Endothelial cell (in vitro differentiated cells): ENCODE data around the gene ACSL6. TPM values are rescaled to one million over a fixed set of nuclear protein-coding genes. Genes with fewer than 3 reads are reported as not detected.

Experiments used
- DNase-seq: peaks from one replicate; pipeline ENCODE4 v3.0.0; 2021; ENCODE audit warnings: low spot score
- H3K27ac Mint-ChIP-seq: one replicate; pipeline ENCODE4 v1.8.0; 2021; ENCODE audit warnings: mixed read lengths, inconsistent platforms; ENCODE audit not compliant: unreplicated experiment
- H3K27me3 Mint-ChIP-seq: one replicate; pipeline ENCODE4 v1.8.0; 2021; ENCODE audit warnings: mild to moderate bottlenecking, moderate library complexity, mixed read lengths, inconsistent platforms; ENCODE audit not compliant: unreplicated experiment
- H3K36me3 Mint-ChIP-seq: one replicate; pipeline ENCODE4 v1.8.0; 2021; ENCODE audit warnings: mild to moderate bottlenecking, low read depth, mixed read lengths, inconsistent platforms; ENCODE audit not compliant: unreplicated experiment
- H3K4me1 Mint-ChIP-seq: one replicate; pipeline ENCODE4 v1.8.0; 2021; ENCODE audit warnings: mild to moderate bottlenecking, mixed read lengths, inconsistent platforms; ENCODE audit not compliant: unreplicated experiment
- H3K4me3 Mint-ChIP-seq: one replicate; pipeline ENCODE4 v1.8.0; 2021; ENCODE audit warnings: mild to moderate bottlenecking, mixed read lengths, inconsistent platforms; ENCODE audit not compliant: unreplicated experiment
- H3K9me3 Mint-ChIP-seq: one replicate; pipeline ENCODE4 v1.8.0; 2021; ENCODE audit warnings: mixed read lengths, inconsistent platforms; ENCODE audit not compliant: unreplicated experiment
- CTCF ChIP-seq: fragments of 200-600 bp; sonication (generic); IDR thresholded peaks from one replicate; pipeline ENCODE4 v1.5.0; 2021; ENCODE audit warnings: antibody characterized with exemption; ENCODE audit not compliant: unreplicated experiment
- total RNA-seq: library from RNA; stranded (reverse); fragmentation: NEBNext Ultra II Directional; extraction: Animal tissue kit (Norgen Biotek cat#: 25700); gene quantifications from one replicate; pipeline ENCODE4 v1.2.1, GENCODE V29; 2021; ENCODE audit not compliant: unreplicated experiment

The ACSL6 gene
- total RNA-seq, 1 donor from 2014 or later, result 0.80 TPM

- Mint-ChIP-seq H3K36me3 (no peaks in the 10 kb centered on the region), H3K27ac (no peak overlapping the region), H3K4me3 (no peak overlapping the region), H3K4me1 (peaks cover 19% of the 10 kb centered on the region), H3K27me3 (peaks cover 22% of the 10 kb centered on the region), H3K9me3 (no peaks in the 10 kb centered on the region)
- peak; percentile 76 for TF ChIP-seq CTCF
- peak; percentile 88 for DNase-seq
Measured at GRCh38 chr5:132007399-132008162, 3.9 kb downstream of the ACSL6 start.

DNA sequence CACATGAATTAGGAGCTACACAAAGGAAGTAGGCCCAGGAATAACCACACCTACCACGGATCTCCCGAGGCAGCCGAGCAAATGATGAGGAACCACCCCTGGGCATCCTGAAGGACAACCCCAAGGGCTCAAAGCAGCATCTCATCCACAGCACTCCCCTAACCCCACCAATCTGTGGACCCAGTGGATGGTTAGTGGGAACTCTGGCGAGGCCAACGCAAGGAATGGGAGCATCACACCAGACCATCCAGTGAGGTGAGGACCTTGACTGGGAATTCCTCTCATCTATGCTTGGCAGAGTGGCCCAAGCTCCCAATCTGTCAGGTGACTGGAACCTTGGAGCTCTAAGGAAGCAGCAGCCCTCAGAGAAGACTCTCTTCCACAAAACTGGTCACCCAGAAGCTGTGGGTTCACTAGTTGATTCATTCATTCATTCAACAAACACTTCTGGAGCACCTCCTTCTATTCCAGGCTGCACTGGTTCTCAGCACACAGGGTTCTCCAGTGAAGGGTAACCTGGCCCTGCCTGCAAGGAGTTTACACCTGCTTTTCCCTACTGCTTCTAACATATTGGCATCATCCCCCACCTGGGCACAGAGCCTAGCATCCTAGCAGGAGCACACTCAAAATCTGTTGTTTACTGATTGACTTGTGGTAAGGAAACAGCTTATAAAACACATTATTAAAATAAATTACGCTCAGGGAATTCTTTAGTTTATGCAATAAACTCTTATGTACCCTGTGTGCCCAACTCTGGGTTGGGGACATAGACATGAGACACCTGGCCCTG, 4.9 kb downstream of the ACSL6 start:
- Mint-ChIP-seq H3K4me1 (peaks cover 25% of the 10 kb centered on the region), H3K27me3 (peaks cover 23% of the 10 kb centered on the region), H3K4me3 (no peak overlapping the region), H3K9me3 (no peaks in the 10 kb centered on the region), H3K36me3 (no peaks in the 10 kb centered on the region), H3K27ac (no peak overlapping the region)
- no peak for TF ChIP-seq CTCF
- no peak for DNase-seq

DNA sequence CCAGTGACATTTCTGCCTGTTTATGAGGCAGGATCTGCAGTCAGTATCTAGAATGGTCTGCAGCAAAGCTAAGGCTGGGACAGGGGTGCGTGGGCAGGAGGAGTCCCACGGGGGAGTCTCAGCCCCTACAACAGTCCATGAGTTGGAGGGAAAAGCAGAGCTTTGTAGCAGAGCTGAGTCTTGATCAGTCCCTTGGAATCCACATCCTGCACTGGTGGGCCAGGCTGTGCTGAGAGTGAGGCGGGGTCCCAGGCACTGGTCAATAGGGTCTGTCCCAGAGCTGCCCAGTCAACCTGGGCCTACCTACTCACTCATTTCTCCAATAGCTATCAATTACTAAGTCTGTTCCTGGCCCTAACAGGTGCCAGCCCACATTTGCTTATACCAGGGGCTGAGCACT, 5.9 kb downstream of the ACSL6 start:
- Mint-ChIP-seq H3K9me3 (no peaks in the 10 kb centered on the region), H3K36me3 (no peaks in the 10 kb centered on the region), H3K4me3 (no peak overlapping the region), H3K27me3 (peaks cover 16% of the 10 kb centered on the region), H3K27ac (no peak overlapping the region), H3K4me1 (peaks cover 29% of the 10 kb centered on the region)
- no peak for DNase-seq
- TF ChIP-seq CTCF, result no peak

GRCh38 chr5:132003982-132004381, 7.5 kb downstream of the ACSL6 start:
- H3K4me3 Mint-ChIP-seq, result no peak overlapping the region

More at GRCh38 chr5:132003982-132004381, 7.5 kb downstream of the ACSL6 start:
- TF ChIP-seq CTCF, result no peak
- peaks cover 8% of the 10 kb centered on the region for H3K27me3 Mint-ChIP-seq
- DNase-seq, result no peak
- H3K36me3 Mint-ChIP-seq, result no peaks in the 10 kb centered on the region
- H3K27ac Mint-ChIP-seq, result no peak overlapping the region
- H3K4me1 Mint-ChIP-seq, result peaks cover 32% of the 10 kb centered on the region
- H3K9me3 Mint-ChIP-seq, result no peaks in the 10 kb centered on the region
